Activated effector memory CD4-positive, alpha-beta T cell treated with anti-CD3 and anti-CD28 coated beads, Interleukin-2, amount 50 U/mL, for 16 hours (primary cell): Measurements from ENCODE around the gene SUDS3.
"Not testable (repeated sequence)": the region's sequence is repeated elsewhere in the genome, so short reads cannot be mapped to it uniquely, and the experiment has no call there.

ENCODE experiments used
- DNase-seq: peaks from one replicate; pipeline ENCODE4 v3.0.0-alpha.2; 2020

Gene SUDS3

GRCh38 chr12:118376089-118377020, at the start of gene SUDS3:
Gene SUDS3 (plus strand): TSS chr12:118376555. CDS start chr12:118376692, 137 bp downstream.
- peak; percentile 98 for DNase-seq

GRCh38 chr12:118326991-118327390, 49.4 kb upstream of the SUDS3 start:
- no peak for DNase-seq

GRCh38 chr12:118327391-118327790, 49.0 kb upstream of the SUDS3 start:
- no peak for DNase-seq

- DNase-seq: no peak
These were observed 47.6 kb upstream of the SUDS3 start for GRCh38 chr12:118328486-118329330.

GRCh38 chr12:118330421-118331018, 45.8 kb upstream of the SUDS3 start:
- no peak for DNase-seq

GRCh38 chr12:118332511-118332910, 43.8 kb upstream of the SUDS3 start:
- DNase-seq: no peak

GRCh38 chr12:118334241-118334640, 42.1 kb upstream of the SUDS3 start:
- no peak for DNase-seq

- DNase-seq: no peak
These were observed 41.3 kb upstream of the SUDS3 start for GRCh38 chr12:118334939-118335567.

- no peak for DNase-seq
These were observed 40.2 kb upstream of the SUDS3 start for GRCh38 chr12:118336123-118336522.

GRCh38 chr12:118337194-118337838, 39.0 kb upstream of the SUDS3 start:
- no peak for DNase-seq

- no peak for DNase-seq
These were observed 34.3 kb upstream of the SUDS3 start for GRCh38 chr12:118342090-118342489.

- DNase-seq: no peak
These were observed 31.5 kb upstream of the SUDS3 start for GRCh38 chr12:118344829-118345228.

GRCh38 chr12:118345355-118345754, 31.0 kb upstream of the SUDS3 start:
- DNase-seq: no peak

- DNase-seq: no peak
These were observed 29.5 kb upstream of the SUDS3 start for GRCh38 chr12:118346895-118347294.

- DNase-seq: no peak
These were observed 28.4 kb upstream of the SUDS3 start for GRCh38 chr12:118347916-118348315.

- DNase-seq: no peak
These were observed 25.3 kb upstream of the SUDS3 start for GRCh38 chr12:118350908-118351559.

GRCh38 chr12:118353721-118354120, 22.6 kb upstream of the SUDS3 start:
- no peak for DNase-seq

- not testable (repeated sequence) for DNase-seq
These were observed 21.9 kb upstream of the SUDS3 start for GRCh38 chr12:118354503-118354902.

- no peak for DNase-seq
These were observed 21.5 kb upstream of the SUDS3 start for GRCh38 chr12:118354903-118355302.

GRCh38 chr12:118355843-118356242, 20.5 kb upstream of the SUDS3 start:
- no peak for DNase-seq

- DNase-seq: no peak
These were observed 19.5 kb upstream of the SUDS3 start for GRCh38 chr12:118356809-118357256.
